ENCODE data around the gene MYH6. TPM values are rescaled to one million over a fixed set of nuclear protein-coding genes. Genes with fewer than 3 reads are reported as not detected.

The MYH6 gene
- total and polyA plus RNA-seq, 2 of the 13 experiments (the other 11 are each of a cell fraction or from before 2014, with no cell fraction given) = 0.01 TPM; not detected in 1

- ChIA-PET CTCF (ENCODE audit: low intra/inter-chr PET ratio, low total read pairs) (no interaction called here), POLR2A (interaction anchor here (0.8 to 2.4 kb wide), 8 partner anchors 11 to 342 kb away, joined by 3 to 26 read pairs (median 6); partner anchors contain the start of genes ACIN1, C14orf119, HOMEZ and NGDN)
- in situ Hi-C loops (cut with HindIII; ENCODE audit: extremely low pct_ligation_motif_present, low pct_unique_long_range_greater_than_20kb) = no loop called here
- H3K4me2 ChIP-seq (ENCODE audit: low read depth, low read length) = peak overlapping the region; percentile 78
- BruUV-seq (replicated peaks) = no TSS peak
- DNase-seq (ENCODE audit: low spot score) = no peak
- peak overlapping the region; percentile 19 for H3K9ac ChIP-seq (ENCODE audit: insufficient read depth, low read depth, low read length)
- H3K36me3 ChIP-seq (replicated peaks in 1 of 2; ENCODE audit: control insufficient read depth in 1 of 2, insufficient read depth in 2 of 2, low read length in 2 of 2) = no peaks in the 10 kb centered on the region
- H3K9me3 ChIP-seq (ENCODE audit: low read length) = no peaks in the 10 kb centered on the region
- H2AFZ ChIP-seq (ENCODE audit: low read length) = no peak overlapping the region
- peaks cover 20 to 70% of the 10 kb centered on the region in 2 experiments for H3K27me3 ChIP-seq (ENCODE audit: control insufficient read depth in 1 of 2, insufficient read depth in 2 of 2, low read length in 2 of 2)
- H4K20me1 ChIP-seq (ENCODE audit: insufficient read depth, low read length) = no peaks in the 10 kb centered on the region
- peak overlapping the region in 1 of 3 experiments; percentile 60; a peak in 2 of 6 replicates for H3K4me3 ChIP-seq (replicated peaks in 1 of 3; ENCODE audit: insufficient read depth in 1 of 3, low read depth in 2 of 3, low read length in 3 of 3)
- peak; percentile 0; the same call in 2 of the 3 replicates for ATAC-seq
- H3K4me1 ChIP-seq (ENCODE audit: insufficient read depth, low read length) = peaks cover 43% of the 10 kb centered on the region
- intact Hi-C loops (cut with micrococcal nuclease; ENCODE audit: unreplicated experiment) = no loop called here
- FAIRE-seq = peak; percentile 4
- H3K27ac ChIP-seq (ENCODE audit: extremely low read length, insufficient read depth, low read length) = peak overlapping the region; percentile 22
- H3K79me2 ChIP-seq (ENCODE audit: insufficient read depth, low read length) = no peaks in the 10 kb centered on the region
- WGBS (ENCODE audit: low lambda C conversion rate) = 56% methylated on average over 15 of the region's 15 CpGs
- TF ChIP-seq ZNF558 (CRISPR knock-in tag; IDR thresholded peaks at IDR 0.05; ENCODE audit: borderline replicate concordance) (no peak), ZNF556 (CRISPR knock-in tag; IDR thresholded peaks at IDR 0.05; ENCODE audit: borderline replicate concordance) (0 out of 2 replicates have a peak, but pooled peaks have one; percentile 15), HIC2 (CRISPR knock-in tag; IDR thresholded peaks at IDR 0.05; ENCODE audit: low read depth) (no peak), PHF20 (CRISPR knock-in tag; IDR thresholded peaks at IDR 0.05) (0 out of 2 replicates have a peak, but pooled peaks have one; percentile 19), ARID3A (IDR thresholded peaks at IDR 0.05; ENCODE audit: low read depth, low read length) (no peak), ZBTB7A (CRISPR knock-in tag; IDR thresholded peaks at IDR 0.05) (no peak), NCOR1 (IDR thresholded peaks at IDR 0.05; ENCODE audit: borderline replicate concordance, low read length) (no peak), NCOA5 (CRISPR knock-in tag; IDR thresholded peaks at IDR 0.05) (no peak), ZSCAN31 (CRISPR knock-in tag; IDR thresholded peaks at IDR 0.05; ENCODE audit: low read depth) (0 out of 2 replicates have a peak, but pooled peaks have one; percentile 54), KDM5B (CRISPR knock-in tag; IDR thresholded peaks at IDR 0.05; ENCODE audit: borderline replicate concordance) (0 out of 2 replicates have a peak, but pooled peaks have one; percentile 1)
Observed at GRCh38 chr14:23436327-23437132, 28.5 kb upstream of the MYH6 start.
